DND-41 (cell line): ENCODE results near the gene DENND1A.

Experiments
- EZH2 ChIP-seq: IDR thresholded peaks from 3 replicates; pipeline ENCODE4 v1.6.1; 2012; ENCODE audit warnings: borderline replicate concordance, low read depth, mild to moderate bottlenecking, moderate library complexity, low read length, inconsistent platforms; ENCODE audit not compliant: severe bottlenecking
- TF ChIP-seq, protein P1 (sequence below): IDR thresholded peaks from 2 replicates; pipeline ENCODE4 v1.5.1; 2012; ENCODE audit warnings: borderline replicate concordance, low read length, moderate library complexity, mild to moderate bottlenecking; ENCODE audit not compliant: poor library complexity, severe bottlenecking; ENCODE audit errors: extremely low read depth

DNA sequence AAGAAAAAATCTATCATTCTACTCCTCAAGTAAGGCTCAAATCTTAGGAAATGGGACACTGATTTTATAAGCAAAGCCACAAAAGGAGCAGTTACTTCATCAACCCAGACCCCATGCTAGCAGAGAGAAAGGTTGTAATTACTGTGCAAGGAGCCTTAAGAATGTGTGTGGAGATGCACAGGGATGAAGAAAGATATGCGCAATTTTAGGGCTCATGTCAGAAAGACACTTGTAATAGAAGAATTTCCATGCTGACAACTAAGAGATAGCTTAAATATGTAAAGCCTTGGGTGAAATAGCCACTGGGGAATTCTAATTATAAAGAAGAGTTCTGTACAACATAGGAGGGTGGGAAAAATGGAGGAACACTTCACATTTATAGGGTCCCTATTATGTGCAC lies 432.1 kb downstream of the DENND1A start:
- TF ChIP-seq, protein P1, sequence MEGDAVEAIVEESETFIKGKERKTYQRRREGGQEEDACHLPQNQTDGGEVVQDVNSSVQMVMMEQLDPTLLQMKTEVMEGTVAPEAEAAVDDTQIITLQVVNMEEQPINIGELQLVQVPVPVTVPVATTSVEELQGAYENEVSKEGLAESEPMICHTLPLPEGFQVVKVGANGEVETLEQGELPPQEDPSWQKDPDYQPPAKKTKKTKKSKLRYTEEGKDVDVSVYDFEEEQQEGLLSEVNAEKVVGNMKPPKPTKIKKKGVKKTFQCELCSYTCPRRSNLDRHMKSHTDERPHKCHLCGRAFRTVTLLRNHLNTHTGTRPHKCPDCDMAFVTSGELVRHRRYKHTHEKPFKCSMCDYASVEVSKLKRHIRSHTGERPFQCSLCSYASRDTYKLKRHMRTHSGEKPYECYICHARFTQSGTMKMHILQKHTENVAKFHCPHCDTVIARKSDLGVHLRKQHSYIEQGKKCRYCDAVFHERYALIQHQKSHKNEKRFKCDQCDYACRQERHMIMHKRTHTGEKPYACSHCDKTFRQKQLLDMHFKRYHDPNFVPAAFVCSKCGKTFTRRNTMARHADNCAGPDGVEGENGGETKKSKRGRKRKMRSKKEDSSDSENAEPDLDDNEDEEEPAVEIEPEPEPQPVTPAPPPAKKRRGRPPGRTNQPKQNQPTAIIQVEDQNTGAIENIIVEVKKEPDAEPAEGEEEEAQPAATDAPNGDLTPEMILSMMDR, result no peak
- no peak for TF ChIP-seq EZH2
